ENCODE data around the gene NXF1. TPM values are rescaled to one million over a fixed set of nuclear protein-coding genes. Genes with fewer than 3 reads are reported as not detected.
A peak's percentile ranks its signal among the peaks of the same experiment; 100 is the strongest.

Gene NXF1
- total and polyA plus RNA-seq, 2 of the 13 experiments (the other 11 are each of a cell fraction or from before 2014, with no cell fraction given), result 30.4 to 30.9 TPM

- TF ChIP-seq MIER2 (CRISPR knock-in tag; IDR thresholded peaks at IDR 0.05), result peak; percentile 92
- TF ChIP-seq POLR2AphosphoS5 (IDR thresholded peaks at IDR 0.05; ENCODE audit: low read depth, low read length), result peak; percentile 100
- TF ChIP-seq, protein P1, sequence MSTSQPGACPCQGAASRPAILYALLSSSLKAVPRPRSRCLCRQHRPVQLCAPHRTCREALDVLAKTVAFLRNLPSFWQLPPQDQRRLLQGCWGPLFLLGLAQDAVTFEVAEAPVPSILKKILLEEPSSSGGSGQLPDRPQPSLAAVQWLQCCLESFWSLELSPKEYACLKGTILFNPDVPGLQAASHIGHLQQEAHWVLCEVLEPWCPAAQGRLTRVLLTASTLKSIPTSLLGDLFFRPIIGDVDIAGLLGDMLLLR (CRISPR knock-in tag; IDR thresholded peaks at IDR 0.05), result no peak
- TF ChIP-seq ZNF788 (CRISPR knock-in tag; IDR thresholded peaks at IDR 0.05; ENCODE audit: borderline replicate concordance), result no peak
- TF ChIP-seq ZNF44 (CRISPR knock-in tag; IDR thresholded peaks at IDR 0.05), result no peak
- TF ChIP-seq, protein P2, sequence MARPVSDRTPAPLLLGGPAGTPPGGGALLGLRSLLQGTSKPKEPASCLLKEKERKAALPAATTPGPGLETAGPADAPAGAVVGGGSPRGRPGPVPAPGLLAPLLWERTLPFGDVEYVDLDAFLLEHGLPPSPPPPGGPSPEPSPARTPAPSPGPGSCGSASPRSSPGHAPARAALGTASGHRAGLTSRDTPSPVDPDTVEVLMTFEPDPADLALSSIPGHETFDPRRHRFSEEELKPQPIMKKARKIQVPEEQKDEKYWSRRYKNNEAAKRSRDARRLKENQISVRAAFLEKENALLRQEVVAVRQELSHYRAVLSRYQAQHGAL (CRISPR knock-in tag; IDR thresholded peaks at IDR 0.05; ENCODE audit: not compliant biosample characterization), result peak; percentile 73
- TF ChIP-seq REXO4 (CRISPR knock-in tag; IDR thresholded peaks at IDR 0.05; ENCODE audit: borderline replicate concordance), result 0 out of 2 replicates have a peak, but pooled peaks have one; percentile 70
- TF ChIP-seq ZNF274 (CRISPR knock-in tag; IDR thresholded peaks at IDR 0.05), result no peak
- no peak for TF ChIP-seq ZNF850 (CRISPR knock-in tag; conservative IDR thresholded peaks at IDR 0.05)
- TF ChIP-seq ZFP1 (CRISPR knock-in tag; IDR thresholded peaks at IDR 0.05), result peak; percentile 98
- TF ChIP-seq SIX1 (CRISPR knock-in tag; IDR thresholded peaks at IDR 0.05; ENCODE audit: borderline replicate concordance), result peak; percentile 90
- TF ChIP-seq, protein P3, sequence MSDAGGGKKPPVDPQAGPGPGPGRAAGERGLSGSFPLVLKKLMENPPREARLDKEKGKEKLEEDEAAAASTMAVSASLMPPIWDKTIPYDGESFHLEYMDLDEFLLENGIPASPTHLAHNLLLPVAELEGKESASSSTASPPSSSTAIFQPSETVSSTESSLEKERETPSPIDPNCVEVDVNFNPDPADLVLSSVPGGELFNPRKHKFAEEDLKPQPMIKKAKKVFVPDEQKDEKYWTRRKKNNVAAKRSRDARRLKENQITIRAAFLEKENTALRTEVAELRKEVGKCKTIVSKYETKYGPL (CRISPR knock-in tag; IDR thresholded peaks at IDR 0.05), result peak; percentile 83; the same call in 1 of the 2 replicates
- 0 out of 2 replicates have a peak, but pooled peaks have one; percentile 43 for TF ChIP-seq ZBTB3 (CRISPR knock-in tag; IDR thresholded peaks at IDR 0.05; ENCODE audit: borderline replicate concordance, low read depth)
- no peak; the same call in none of the 2 replicates for TF ChIP-seq ZNF709 (CRISPR knock-in tag; IDR thresholded peaks at IDR 0.05)
- 0 out of 2 replicates have a peak, but pooled peaks have one; percentile 21 for TF ChIP-seq GTF3A (CRISPR knock-in tag; conservative IDR thresholded peaks at IDR 0.05)
- TF ChIP-seq RXRB (CRISPR knock-in tag; IDR thresholded peaks at IDR 0.05; ENCODE audit: borderline replicate concordance), result peak; percentile 93
- TF ChIP-seq ZFP62 (CRISPR knock-in tag; IDR thresholded peaks at IDR 0.05), result peak; percentile 33; the same call in 1 of the 2 replicates
- TF ChIP-seq ZNF552 (CRISPR knock-in tag; IDR thresholded peaks at IDR 0.05; ENCODE audit: borderline replicate concordance), result 0 out of 2 replicates have a peak, but pooled peaks have one; percentile 52
- TF ChIP-seq CBX5 (CRISPR knock-in tag; IDR thresholded peaks at IDR 0.05; ENCODE audit: borderline replicate concordance), result peak; percentile 97
- TF ChIP-seq ZNF205 (CRISPR knock-in tag; IDR thresholded peaks at IDR 0.05), result peak; percentile 94
- TF ChIP-seq KLF12 (CRISPR knock-in tag; IDR thresholded peaks at IDR 0.05; ENCODE audit: borderline replicate concordance), result peak; percentile 41; the same call in 1 of the 2 replicates
- TF ChIP-seq NFIB (CRISPR knock-in tag; IDR thresholded peaks at IDR 0.05; ENCODE audit: borderline replicate concordance), result no peak
- TF ChIP-seq, protein P4, sequence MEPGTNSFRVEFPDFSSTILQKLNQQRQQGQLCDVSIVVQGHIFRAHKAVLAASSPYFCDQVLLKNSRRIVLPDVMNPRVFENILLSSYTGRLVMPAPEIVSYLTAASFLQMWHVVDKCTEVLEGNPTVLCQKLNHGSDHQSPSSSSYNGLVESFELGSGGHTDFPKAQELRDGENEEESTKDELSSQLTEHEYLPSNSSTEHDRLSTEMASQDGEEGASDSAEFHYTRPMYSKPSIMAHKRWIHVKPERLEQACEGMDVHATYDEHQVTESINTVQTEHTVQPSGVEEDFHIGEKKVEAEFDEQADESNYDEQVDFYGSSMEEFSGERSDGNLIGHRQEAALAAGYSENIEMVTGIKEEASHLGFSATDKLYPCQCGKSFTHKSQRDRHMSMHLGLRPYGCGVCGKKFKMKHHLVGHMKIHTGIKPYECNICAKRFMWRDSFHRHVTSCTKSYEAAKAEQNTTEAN (CRISPR knock-in tag; conservative IDR thresholded peaks at IDR 0.05), result peak; percentile 73; the same call in 1 of the 2 replicates
- TF ChIP-seq ZNF460 (CRISPR knock-in tag; IDR thresholded peaks at IDR 0.05; ENCODE audit: borderline replicate concordance), result no peak; the same call in 1 of the 2 replicates
- TF ChIP-seq ZNF704 (CRISPR knock-in tag; IDR thresholded peaks at IDR 0.05; ENCODE audit: borderline replicate concordance), result no peak
- peak; percentile 98 for TF ChIP-seq ETV6 (CRISPR knock-in tag; conservative IDR thresholded peaks at IDR 0.05)
Measured at GRCh38 chr11:62841361-62842170, 36.3 kb upstream of the NXF1 start (continued).
